Gastrocnemius medialis (tissue), 4 donors: Measurements from ENCODE around the gene OSCP1. TPM values are rescaled to one million over a fixed set of nuclear protein-coding genes. Genes with fewer than 3 reads are reported as not detected.

Experiments
- ATAC-seq, 2 donors: fragments of 150-250 bp; one replicate each; pipeline ENCODE4 v1.9.1; 2016
- DNase-seq, 2 donors: peaks; one replicate each; pipeline ENCODE4 v3.0.0-alpha.2; 2019
- H3K27ac ChIP-seq, 4 donors: fragments of 200-600 bp; sonication (generic); 1 replicate in 1 of 4; 2 replicates in 3 of 4; pipeline ENCODE4 v1.5.1; 2016 to 2018; ENCODE audit warnings: mild to moderate bottlenecking in 2 of 4, moderate library complexity in 1 of 4
- H3K27me3 ChIP-seq, 3 donors: fragments of 200-600 bp; sonication (generic) in 2 of 3; 1 replicate in 1 of 3; 2 replicates in 2 of 3; pipeline versions ENCODE4 v1.5.1 to v1.6.0; 2016 to 2019; ENCODE audit warnings: mild to moderate bottlenecking in 1 of 3, moderate library complexity in 1 of 3
- H3K36me3 ChIP-seq, 2 donors: fragments of 200-600 bp; sonication (generic) in 1 of 2; one replicate each; pipeline ENCODE4 v1.5.1; 2017 to 2018
- H3K4me1 ChIP-seq, 2 donors: fragments of 200-600 bp; sonication (generic) in 1 of 2; one replicate each; pipeline ENCODE4 v1.5.1; 2016 to 2017; ENCODE audit warnings: mild to moderate bottlenecking in 2 of 2
- H3K4me3 ChIP-seq, 4 donors: fragments of 200-600 bp; sonication (generic) in 3 of 4; 1 replicate in 1 of 4; 2 replicates in 3 of 4; pipeline ENCODE4 v1.5.1; 2016 to 2019; ENCODE audit warnings: mild to moderate bottlenecking in 2 of 4
- H3K9me3 ChIP-seq, 3 donors: fragments of 200-600 bp; sonication (generic) in 2 of 3; 1 replicate in 1 of 3; 2 replicates in 2 of 3; pipeline ENCODE4 v1.5.1; 2016 to 2019
- POLR2A ChIP-seq, 2 donors: fragments of 450-650 bp; IDR thresholded peaks; one replicate each; pipeline ENCODE4 v1.6.1; 2017; ENCODE audit warnings: antibody characterized with exemption in 2 of 2, mild to moderate bottlenecking in 2 of 2, moderate library complexity in 2 of 2
- in situ Hi-C, 4 donors: fragments of 200-750 bp; cut with MboI; loops; one replicate each; pipeline versions ENCODE4 v1.15.0 to v1.8.0; 2017; ENCODE audit warnings: low sequenced_read_pairs in 4 of 4
- intact Hi-C: fragments of 100-400 bp; cut with DNase I; formaldehyde crosslinking; loops from one replicate; pipeline ENCODE4 v1.15.1; 2023; ENCODE audit warnings: low total_unique reads
- total RNA-seq, 4 donors: library from RNA; depleted of rRNA; stranded (reverse); fragments of >200 nt; gene quantifications; one replicate each; pipeline versions ENCODE4 v1.1.0 to v1.2.3, GENCODE V29; 2016
- TF ChIP-seq, protein P1 (sequence below), 5 experiments: fragments of 450-650 bp in 3 of 5; fragments of 200-600 bp in 2 of 5; sonication (generic) in 2 of 5; IDR thresholded peaks in 4 of 5; conservative IDR thresholded peaks in 1 of 5; 1 replicate in 4 of 5; 2 replicates in 1 of 5; pipeline ENCODE4 v1.5.1; 2016 to 2019; ENCODE audit warnings: antibody characterized with exemption in 5 of 5, mild to moderate bottlenecking in 3 of 5, moderate library complexity in 3 of 5

Gene OSCP1
- total RNA-seq, 4 donors from 2014 or later = 3.3 to 6.7 (median 4.7) TPM

DNA sequence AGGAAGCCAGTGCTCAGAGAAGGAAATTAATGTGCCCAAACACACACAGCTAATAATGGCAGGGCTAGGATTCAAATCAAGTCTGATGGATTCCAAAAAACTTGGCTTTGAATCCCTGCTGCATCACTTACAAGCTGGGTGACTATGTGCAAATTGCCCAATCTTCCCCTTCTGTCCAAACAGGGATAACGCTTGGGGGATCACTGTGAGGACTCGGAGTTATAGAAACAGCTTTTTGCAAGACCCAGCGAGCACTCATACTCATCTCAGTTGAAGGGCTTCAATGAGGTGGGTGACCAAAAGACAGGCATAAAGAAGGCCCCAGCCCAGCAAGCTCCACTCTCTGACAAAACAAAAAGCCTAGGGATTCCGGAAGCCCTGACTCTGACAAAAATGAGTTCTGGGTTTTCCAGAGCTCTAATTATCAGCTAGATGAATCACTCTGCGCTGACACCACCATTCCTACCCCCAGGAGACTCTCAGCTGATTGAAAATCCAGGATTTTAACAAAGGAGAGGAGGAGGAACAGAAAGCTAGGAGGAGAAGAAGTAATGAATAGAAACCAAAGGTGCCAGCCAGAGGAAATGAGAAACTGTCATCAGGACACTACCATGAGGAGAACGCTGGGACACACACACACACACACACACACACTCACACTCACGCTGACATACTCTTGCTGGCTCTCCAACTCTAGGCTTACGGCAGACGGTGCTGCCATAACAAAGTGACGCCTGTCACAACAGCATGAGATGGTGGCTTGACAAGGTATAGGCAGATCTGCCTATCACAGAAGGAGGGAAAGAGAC lies 62.9 kb downstream of the OSCP1 start:
- ATAC-seq = peak; percentile 11 to 22
- peak overlapping the region; percentile 95 to 100 (median 97) for H3K27ac ChIP-seq
- H3K36me3 ChIP-seq = peaks cover 0 to 10% of the 10 kb centered on the region in 2 donors
- intact Hi-C loops = loop anchor here (2.0 to 5.0 kb wide), 2 partner anchors 183 to 1085 kb away; partner anchors contain the start of gene ZC3H12A
- no peaks in the 10 kb centered on the region for H3K9me3 ChIP-seq
- H3K4me3 ChIP-seq = peak overlapping the region; percentile 6 to 95 (median 66)
- TF ChIP-seq POLR2A (IDR thresholded peaks at IDR 0.05) = no peak
- TF ChIP-seq, protein P1, sequence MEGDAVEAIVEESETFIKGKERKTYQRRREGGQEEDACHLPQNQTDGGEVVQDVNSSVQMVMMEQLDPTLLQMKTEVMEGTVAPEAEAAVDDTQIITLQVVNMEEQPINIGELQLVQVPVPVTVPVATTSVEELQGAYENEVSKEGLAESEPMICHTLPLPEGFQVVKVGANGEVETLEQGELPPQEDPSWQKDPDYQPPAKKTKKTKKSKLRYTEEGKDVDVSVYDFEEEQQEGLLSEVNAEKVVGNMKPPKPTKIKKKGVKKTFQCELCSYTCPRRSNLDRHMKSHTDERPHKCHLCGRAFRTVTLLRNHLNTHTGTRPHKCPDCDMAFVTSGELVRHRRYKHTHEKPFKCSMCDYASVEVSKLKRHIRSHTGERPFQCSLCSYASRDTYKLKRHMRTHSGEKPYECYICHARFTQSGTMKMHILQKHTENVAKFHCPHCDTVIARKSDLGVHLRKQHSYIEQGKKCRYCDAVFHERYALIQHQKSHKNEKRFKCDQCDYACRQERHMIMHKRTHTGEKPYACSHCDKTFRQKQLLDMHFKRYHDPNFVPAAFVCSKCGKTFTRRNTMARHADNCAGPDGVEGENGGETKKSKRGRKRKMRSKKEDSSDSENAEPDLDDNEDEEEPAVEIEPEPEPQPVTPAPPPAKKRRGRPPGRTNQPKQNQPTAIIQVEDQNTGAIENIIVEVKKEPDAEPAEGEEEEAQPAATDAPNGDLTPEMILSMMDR (IDR thresholded peaks at IDR 0.05 in 4 of 5, conservative IDR thresholded peaks at IDR 0.05 in 1 of 5) = no peak
- no peaks in the 10 kb centered on the region for H3K27me3 ChIP-seq
- H3K4me1 ChIP-seq = peaks cover 74 to 80% of the 10 kb centered on the region in 2 donors
- in situ Hi-C loops = no loop called here
- peak; percentile 55 to 66 for DNase-seq

DNA sequence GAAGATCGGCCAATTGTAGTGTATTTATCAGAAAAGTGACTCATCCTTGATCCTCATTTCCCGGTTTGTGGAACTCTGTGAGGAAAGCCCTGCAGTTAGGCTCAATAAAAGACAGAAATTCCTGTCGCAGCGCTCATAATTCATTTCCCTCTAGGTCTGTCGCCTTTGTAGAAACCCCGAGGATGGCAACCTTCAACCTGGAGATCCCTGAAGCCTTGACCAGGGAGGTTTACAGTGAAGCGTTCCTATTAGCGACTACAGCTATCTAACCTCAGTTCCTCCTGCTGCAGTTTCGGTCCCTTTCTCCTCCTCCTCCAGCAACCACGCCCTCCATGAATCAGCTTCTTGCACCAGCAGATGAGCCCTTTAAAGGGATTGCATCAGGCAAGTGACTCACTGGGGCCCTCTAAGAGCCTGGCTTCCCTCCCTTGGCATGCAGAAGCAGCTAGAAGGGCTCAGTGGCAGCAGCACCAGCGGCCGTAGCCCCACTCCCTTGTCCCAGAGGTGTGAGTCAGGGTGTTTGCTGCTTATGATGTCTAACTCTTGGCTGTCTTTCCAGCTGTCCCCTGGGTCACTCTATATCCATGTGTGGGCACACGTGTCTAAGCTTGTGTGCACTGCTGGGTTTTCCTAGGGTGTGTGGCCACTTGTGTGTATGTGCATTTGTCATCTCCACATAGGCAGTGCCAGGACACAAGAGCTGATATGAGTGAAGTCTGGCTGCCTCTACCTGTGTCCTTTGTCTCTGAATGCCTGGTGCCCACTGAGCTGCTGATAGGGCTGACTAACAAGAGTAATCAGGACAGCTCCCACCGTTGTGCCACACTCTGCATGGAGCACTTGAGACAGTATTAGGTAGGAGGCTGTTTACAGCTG lies 63.7 kb downstream of the OSCP1 start:
- peaks cover 74 to 80% of the 10 kb centered on the region in 2 donors for H3K4me1 ChIP-seq
- ATAC-seq (peak; percentile 78 to 80), DNase-seq (peak; percentile 99 to 100)
- peak overlapping the region; percentile 70 to 95 (median 82) for H3K4me3 ChIP-seq
- no peaks in the 10 kb centered on the region for H3K9me3 ChIP-seq
- peaks cover 0 to 9% of the 10 kb centered on the region in 2 donors for H3K36me3 ChIP-seq
- no peaks in the 10 kb centered on the region for H3K27me3 ChIP-seq
- intact Hi-C loops (loop anchor here (1.0 to 5.0 kb wide), 4 partner anchors 11 to 1086 kb away; partner anchors contain the start of genes LSM10, TRAPPC3 and ZC3H12A), in situ Hi-C loops (no loop called here)
- TF ChIP-seq POLR2A (IDR thresholded peaks at IDR 0.05) = peak; percentile 75 to 82
- TF ChIP-seq, protein P1 (IDR thresholded peaks at IDR 0.05 in 4 of 5, conservative IDR thresholded peaks at IDR 0.05 in 1 of 5) = no peak
- peak overlapping the region; percentile 95 to 100 (median 97) for H3K27ac ChIP-seq

DNA sequence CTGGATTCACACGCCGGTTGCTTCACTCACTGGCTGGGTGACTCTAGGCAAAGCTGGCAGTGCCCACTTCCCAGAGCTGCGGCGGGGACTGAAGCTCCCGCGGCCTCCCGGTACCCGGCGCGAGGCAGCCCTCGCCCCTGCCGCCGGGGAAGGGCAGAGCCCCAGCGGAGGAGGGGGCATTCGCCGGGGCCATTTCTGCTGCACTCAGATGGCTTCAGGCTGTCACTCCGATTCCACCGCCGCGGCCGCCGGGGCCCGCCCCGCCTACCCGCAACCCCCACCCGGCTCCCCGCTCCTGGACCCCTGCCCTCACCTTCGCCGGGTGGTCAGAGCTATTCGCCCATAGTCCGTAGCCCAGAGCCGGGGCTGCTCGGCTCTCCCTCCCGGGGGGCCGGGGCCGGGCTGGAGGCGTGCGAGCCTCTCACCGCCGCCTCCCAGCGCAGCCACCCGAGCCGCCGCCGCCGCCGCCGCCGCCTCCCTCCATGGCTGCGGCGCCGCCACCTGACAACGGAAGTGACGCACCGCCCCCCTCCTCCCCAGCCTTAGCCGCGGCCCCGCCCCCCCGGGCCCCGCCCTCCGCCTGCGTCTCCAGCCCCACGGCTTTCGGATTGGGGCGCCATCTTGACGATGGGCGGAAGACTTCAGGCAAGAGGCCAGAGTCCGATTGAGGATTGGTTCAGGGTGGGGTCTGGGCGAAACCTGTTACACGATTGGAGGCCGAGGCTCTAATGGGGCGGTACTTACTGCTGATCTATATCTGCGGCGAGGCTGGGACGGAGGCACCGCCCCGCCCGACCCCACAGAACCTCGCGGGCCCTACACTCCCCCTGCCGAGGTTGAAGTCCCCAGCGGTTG lies 64.6 kb downstream of the OSCP1 start, which contains the start of gene STK40:
Gene STK40, minus strand, starts transcription at position 515 of the 855 bp plus-strand sequence. CDS start 24,592 bp downstream, outside the sequence.
- Histone ChIP-seq H3K36me3 (peaks cover 0 to under 1% of the 10 kb centered on the region in 2 donors), H3K4me3 (peak within 1 kb of the TSS; percentile 90 to 99 (median 94)), H3K27ac (peak within 1 kb of the TSS; percentile 95 to 100 (median 97)), H3K4me1 (peaks cover 79 to 81% of the 10 kb centered on the region in 2 donors), H3K27me3 (no peaks in the 10 kb centered on the region), H3K9me3 (no peaks in the 10 kb centered on the region)
- intact Hi-C loops = loop anchor here (1.0 to 5.0 kb wide), 4 partner anchors 12 to 1087 kb away; partner anchors contain the start of genes LSM10, TRAPPC3 and ZC3H12A
- in situ Hi-C loops = no loop called here
- DNase-seq = peak; percentile 99
- TF ChIP-seq, protein P1 (IDR thresholded peaks at IDR 0.05 in 4 of 5, conservative IDR thresholded peaks at IDR 0.05 in 1 of 5) = no peak
- TF ChIP-seq POLR2A (IDR thresholded peaks at IDR 0.05) = peak; percentile 96 to 97
- peak; percentile 72 to 74 for ATAC-seq
